Measurements from ENCODE around the gene DSCAM. TPM values are rescaled to one million over a fixed set of nuclear protein-coding genes. Genes with fewer than 3 reads are reported as not detected.

The DSCAM gene
- total RNA-seq, 4 donors from 2014 or later = 0.17 TPM; not detected in 3

- TF ChIP-seq CTCF (IDR thresholded peaks at IDR 0.05; ENCODE audit: low read depth) = no peak
Observed at GRCh38 chr21:39969691-39970364, 877.1 kb downstream of the DSCAM start.

- no peak for TF ChIP-seq CTCF (IDR thresholded peaks at IDR 0.05; ENCODE audit: low read depth)
Observed at GRCh38 chr21:39968010-39968409, 878.9 kb downstream of the DSCAM start.

- no peak for TF ChIP-seq CTCF (IDR thresholded peaks at IDR 0.05; ENCODE audit: low read depth)
Observed at GRCh38 chr21:39966786-39967185, 880.2 kb downstream of the DSCAM start.

- TF ChIP-seq CTCF (IDR thresholded peaks at IDR 0.05; ENCODE audit: low read depth) = no peak
Observed at GRCh38 chr21:39965026-39965425, 881.9 kb downstream of the DSCAM start.

- TF ChIP-seq CTCF (IDR thresholded peaks at IDR 0.05; ENCODE audit: low read depth) = no peak
Observed at GRCh38 chr21:39961251-39961650, 885.7 kb downstream of the DSCAM start.

Small RNA genes within 50 kb of the gene (small RNA-seq; reads per million reads assigned to genes)
- not detected for gene MIR4760
- gene RF00432 = not detected
